Endothelial cell (in vitro differentiated cells): ENCODE measurements around the gene CBLL2. TPM values are rescaled to one million over a fixed set of nuclear protein-coding genes. Genes with fewer than 3 reads are reported as not detected.

Experiments
- DNase-seq: peaks from one replicate; pipeline ENCODE4 v3.0.0; 2021; ENCODE audit warnings: low spot score
- H3K27ac Mint-ChIP-seq: one replicate; pipeline ENCODE4 v1.8.0; 2021; ENCODE audit warnings: mixed read lengths, inconsistent platforms; ENCODE audit not compliant: unreplicated experiment
- H3K27me3 Mint-ChIP-seq: one replicate; pipeline ENCODE4 v1.8.0; 2021; ENCODE audit warnings: mild to moderate bottlenecking, moderate library complexity, mixed read lengths, inconsistent platforms; ENCODE audit not compliant: unreplicated experiment
- H3K36me3 Mint-ChIP-seq: one replicate; pipeline ENCODE4 v1.8.0; 2021; ENCODE audit warnings: mild to moderate bottlenecking, low read depth, mixed read lengths, inconsistent platforms; ENCODE audit not compliant: unreplicated experiment
- H3K4me1 Mint-ChIP-seq: one replicate; pipeline ENCODE4 v1.8.0; 2021; ENCODE audit warnings: mild to moderate bottlenecking, mixed read lengths, inconsistent platforms; ENCODE audit not compliant: unreplicated experiment
- H3K4me3 Mint-ChIP-seq: one replicate; pipeline ENCODE4 v1.8.0; 2021; ENCODE audit warnings: mild to moderate bottlenecking, mixed read lengths, inconsistent platforms; ENCODE audit not compliant: unreplicated experiment
- H3K9me3 Mint-ChIP-seq: one replicate; pipeline ENCODE4 v1.8.0; 2021; ENCODE audit warnings: mixed read lengths, inconsistent platforms; ENCODE audit not compliant: unreplicated experiment
- CTCF ChIP-seq: fragments of 200-600 bp; sonication (generic); IDR thresholded peaks from one replicate; pipeline ENCODE4 v1.5.0; 2021; ENCODE audit warnings: antibody characterized with exemption; ENCODE audit not compliant: unreplicated experiment
- total RNA-seq: library from RNA; stranded (reverse); fragmentation: NEBNext Ultra II Directional; extraction: Animal tissue kit (Norgen Biotek cat#: 25700); gene quantifications from one replicate; pipeline ENCODE4 v1.2.1, GENCODE V29; 2021; ENCODE audit not compliant: unreplicated experiment

The CBLL2 gene
- total RNA-seq, 1 donor from 2014 or later: not detected

GRCh38 chrX:22314211-22314610 is 41.5 kb downstream of the CBLL2 start:
- Mint-ChIP-seq H3K4me1 (no peaks in the 10 kb centered on the region), H3K27ac (no peak overlapping the region), H3K27me3 (no peaks in the 10 kb centered on the region), H3K4me3 (no peak overlapping the region), H3K36me3 (no peaks in the 10 kb centered on the region), H3K9me3 (no peaks in the 10 kb centered on the region)
- DNase-seq: no peak
- TF ChIP-seq CTCF: no peak

GRCh38 chrX:22314692-22315091 is 42.0 kb downstream of the CBLL2 start:
- H3K27ac Mint-ChIP-seq: no peak overlapping the region
- H3K4me1 Mint-ChIP-seq: no peaks in the 10 kb centered on the region
- H3K4me3 Mint-ChIP-seq: no peak overlapping the region
- DNase-seq: no peak
- no peaks in the 10 kb centered on the region for H3K27me3 Mint-ChIP-seq
- TF ChIP-seq CTCF: no peak
- H3K36me3 Mint-ChIP-seq: no peaks in the 10 kb centered on the region
- no peaks in the 10 kb centered on the region for H3K9me3 Mint-ChIP-seq

GRCh38 chrX:22315151-22315550 is 42.4 kb downstream of the CBLL2 start:
- Mint-ChIP-seq H3K27me3 (no peaks in the 10 kb centered on the region), H3K36me3 (no peaks in the 10 kb centered on the region), H3K9me3 (no peaks in the 10 kb centered on the region), H3K4me1 (no peaks in the 10 kb centered on the region), H3K27ac (no peak overlapping the region), H3K4me3 (no peak overlapping the region)
- TF ChIP-seq CTCF: no peak
- DNase-seq: no peak

- no peak overlapping the region for H3K27ac Mint-ChIP-seq
- DNase-seq: no peak
- peaks cover 1% of the 10 kb centered on the region for H3K27me3 Mint-ChIP-seq
- no peaks in the 10 kb centered on the region for H3K4me1 Mint-ChIP-seq
- no peak for TF ChIP-seq CTCF
- H3K36me3 Mint-ChIP-seq: no peaks in the 10 kb centered on the region
- H3K9me3 Mint-ChIP-seq: no peaks in the 10 kb centered on the region
- no peak overlapping the region for H3K4me3 Mint-ChIP-seq
These were observed 47.6 kb downstream of the CBLL2 start for GRCh38 chrX:22320236-22320873.

GRCh38 chrX:22323541-22323940 is 50.8 kb downstream of the CBLL2 start:
- no peaks in the 10 kb centered on the region for H3K36me3 Mint-ChIP-seq
- peaks cover 1% of the 10 kb centered on the region for H3K27me3 Mint-ChIP-seq
- no peaks in the 10 kb centered on the region for H3K4me1 Mint-ChIP-seq
- no peaks in the 10 kb centered on the region for H3K9me3 Mint-ChIP-seq
- no peak overlapping the region for H3K4me3 Mint-ChIP-seq
- TF ChIP-seq CTCF: no peak
- no peak overlapping the region for H3K27ac Mint-ChIP-seq
- DNase-seq: no peak

Other genes starting within 250 kb of the CBLL2 start
- 0.46 TPM for gene PHEX, start 240.6 kb upstream of the CBLL2 start, total RNA-seq